ENCODE data around the gene TLR6.

The TLR6 gene, protein sequence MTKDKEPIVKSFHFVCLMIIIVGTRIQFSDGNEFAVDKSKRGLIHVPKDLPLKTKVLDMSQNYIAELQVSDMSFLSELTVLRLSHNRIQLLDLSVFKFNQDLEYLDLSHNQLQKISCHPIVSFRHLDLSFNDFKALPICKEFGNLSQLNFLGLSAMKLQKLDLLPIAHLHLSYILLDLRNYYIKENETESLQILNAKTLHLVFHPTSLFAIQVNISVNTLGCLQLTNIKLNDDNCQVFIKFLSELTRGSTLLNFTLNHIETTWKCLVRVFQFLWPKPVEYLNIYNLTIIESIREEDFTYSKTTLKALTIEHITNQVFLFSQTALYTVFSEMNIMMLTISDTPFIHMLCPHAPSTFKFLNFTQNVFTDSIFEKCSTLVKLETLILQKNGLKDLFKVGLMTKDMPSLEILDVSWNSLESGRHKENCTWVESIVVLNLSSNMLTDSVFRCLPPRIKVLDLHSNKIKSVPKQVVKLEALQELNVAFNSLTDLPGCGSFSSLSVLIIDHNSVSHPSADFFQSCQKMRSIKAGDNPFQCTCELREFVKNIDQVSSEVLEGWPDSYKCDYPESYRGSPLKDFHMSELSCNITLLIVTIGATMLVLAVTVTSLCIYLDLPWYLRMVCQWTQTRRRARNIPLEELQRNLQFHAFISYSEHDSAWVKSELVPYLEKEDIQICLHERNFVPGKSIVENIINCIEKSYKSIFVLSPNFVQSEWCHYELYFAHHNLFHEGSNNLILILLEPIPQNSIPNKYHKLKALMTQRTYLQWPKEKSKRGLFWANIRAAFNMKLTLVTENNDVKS

DNA sequence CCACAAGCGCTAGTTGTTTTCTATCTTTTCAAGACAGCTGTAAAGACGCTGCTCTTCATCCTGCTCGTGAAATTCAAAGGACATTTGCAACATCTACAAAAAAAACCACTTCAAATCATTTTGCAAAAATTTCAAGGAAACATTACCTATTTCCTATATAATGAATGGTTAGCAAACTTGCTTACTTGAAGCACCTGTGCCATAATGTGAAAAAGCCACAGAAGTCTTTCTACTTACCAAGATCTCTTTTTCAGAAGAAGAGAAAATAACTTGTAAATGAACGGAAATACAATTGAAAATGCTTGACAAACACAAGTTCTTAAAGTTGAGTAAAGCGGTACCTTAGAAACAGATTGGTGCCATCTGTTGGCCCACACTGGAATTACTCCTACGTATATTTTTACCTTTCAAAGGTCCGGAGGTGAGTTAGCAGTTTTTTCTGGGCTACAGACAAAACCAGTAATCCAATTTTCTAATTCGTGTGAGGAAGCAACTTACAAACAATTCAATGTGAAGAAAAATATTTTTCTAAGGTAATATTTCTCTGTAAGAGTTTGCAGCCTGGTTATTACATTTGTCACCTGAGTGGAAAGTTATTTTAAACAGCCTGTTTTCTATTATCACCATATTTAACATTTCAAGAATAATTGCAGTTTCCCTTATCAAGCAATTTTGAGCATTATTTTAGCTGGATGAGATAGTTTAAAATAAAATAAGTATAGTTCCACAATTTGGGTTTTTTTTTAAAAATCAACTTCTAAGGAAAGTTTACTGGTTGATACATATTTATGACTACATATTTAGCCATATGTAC, at the start of gene TLR6:
Gene TLR6 (minus strand): TSS at position 294 of the 814 bp plus-strand sequence. CDS start 27,344 bp downstream, outside the sequence.
- peak; percentile 25 for DNase-seq (ENCODE audit: low read depth)

GRCh38 chr4:38905652-38906385, 49.2 kb upstream of the TLR6 start:
- DNase-seq (ENCODE audit: low read depth): no peak

GRCh38 chr4:38904682-38905081, 48.1 kb upstream of the TLR6 start:
- DNase-seq (ENCODE audit: low read depth): no peak

DNA sequence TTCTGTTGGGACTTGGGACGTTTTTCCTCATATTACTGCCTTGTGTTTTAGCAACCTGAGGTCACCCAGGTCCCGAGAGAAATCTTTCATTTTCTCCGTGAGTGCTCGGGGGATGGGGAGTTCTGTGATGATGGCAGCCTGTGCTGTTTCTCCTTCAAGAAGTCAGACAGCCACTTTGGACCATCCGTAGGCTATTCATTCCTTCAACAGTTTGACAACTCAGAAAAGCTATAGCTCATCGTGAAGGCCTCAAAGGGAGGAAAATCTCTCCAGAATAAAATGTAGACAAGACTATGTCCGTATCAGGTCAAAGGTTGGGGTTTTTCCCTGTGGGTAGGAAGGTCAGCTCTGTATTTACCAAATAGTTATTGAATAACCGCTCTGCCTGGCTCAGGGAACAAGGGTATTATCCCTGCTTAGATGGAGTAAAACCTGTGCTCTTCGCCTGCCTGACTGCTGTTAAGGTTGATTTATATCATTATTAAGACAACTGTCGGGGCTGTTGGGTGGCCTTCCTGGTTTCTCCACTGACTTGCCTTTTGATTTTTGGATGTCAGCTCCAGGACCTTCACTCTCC, 47.6 kb upstream of the TLR6 start:
- no peak for DNase-seq (ENCODE audit: low read depth)

DNA sequence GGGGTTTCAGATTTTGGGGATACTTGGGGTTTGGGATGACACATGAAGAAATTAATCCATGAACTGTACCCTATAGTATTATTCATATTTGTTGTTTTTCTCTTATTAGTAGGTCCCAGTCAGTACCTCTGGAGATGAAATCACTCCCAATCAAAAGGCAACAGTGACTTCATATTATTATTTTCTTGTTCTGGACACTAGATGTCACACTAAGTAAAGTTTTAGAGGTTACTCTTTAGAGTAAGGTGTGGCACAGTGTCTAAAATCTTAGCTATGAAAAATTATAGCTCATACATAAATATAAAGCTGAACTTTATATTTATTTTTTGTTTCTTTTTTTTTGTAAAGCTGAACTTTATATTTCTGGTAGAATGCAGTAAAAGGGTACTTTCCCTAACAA, 46.1 kb upstream of the TLR6 start:
- no peak for DNase-seq (ENCODE audit: low read depth)

DNA sequence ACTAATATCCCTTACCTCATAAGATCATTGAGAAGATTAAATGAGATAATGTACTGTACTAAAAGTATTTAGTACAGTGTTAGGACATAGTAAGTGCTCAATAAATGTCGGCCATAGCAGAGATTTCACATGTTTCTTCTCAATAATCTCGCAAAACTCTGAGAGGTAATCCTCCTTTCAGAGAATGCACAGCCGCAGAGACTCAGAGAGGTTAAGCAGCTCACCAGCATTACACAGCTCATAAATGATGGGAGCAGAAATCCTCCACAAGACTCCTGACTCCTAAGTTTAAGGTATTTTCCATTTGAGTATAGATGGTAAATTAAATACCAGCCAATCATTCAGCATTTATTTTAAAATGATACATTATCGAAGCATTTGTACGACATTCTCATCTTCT, 45.6 kb upstream of the TLR6 start:
- DNase-seq (ENCODE audit: low read depth): no peak

- DNase-seq (ENCODE audit: low read depth): no peak
Observed at GRCh38 chr4:38898245-38898644, 41.6 kb upstream of the TLR6 start.

DNA sequence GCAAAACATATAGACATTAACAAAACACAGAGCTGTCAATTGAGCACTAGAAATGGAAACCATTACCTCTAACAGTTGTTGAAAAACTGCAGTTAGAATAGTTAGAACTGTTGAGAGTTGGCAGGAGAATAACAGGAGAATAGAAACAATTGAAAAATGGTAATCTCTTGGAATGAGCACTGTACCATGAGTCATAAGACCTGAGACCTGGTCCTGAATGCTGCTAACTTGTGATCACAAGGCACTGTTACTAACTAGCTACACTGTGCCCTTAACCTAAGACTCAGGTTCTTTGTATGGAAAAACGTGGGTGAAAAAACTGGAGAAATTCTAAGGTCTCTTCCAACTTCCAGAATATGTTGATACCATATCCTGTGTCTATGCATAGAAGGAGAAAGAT, 40.3 kb upstream of the TLR6 start:
- DNase-seq (ENCODE audit: low read depth): no peak

GRCh38 chr4:38894322-38894982, 37.8 kb upstream of the TLR6 start:
- DNase-seq (ENCODE audit: low read depth): no peak

GRCh38 chr4:38891051-38891983, 34.7 kb upstream of the TLR6 start:
- DNase-seq (ENCODE audit: low read depth): no peak

GRCh38 chr4:38889143-38889542, 32.5 kb upstream of the TLR6 start:
- no peak for DNase-seq (ENCODE audit: low read depth)

- DNase-seq (ENCODE audit: low read depth): no peak
Observed at GRCh38 chr4:38884254-38884653, 27.6 kb upstream of the TLR6 start.

- DNase-seq (ENCODE audit: low read depth): no peak
Observed at GRCh38 chr4:38876636-38877035, 20.0 kb upstream of the TLR6 start.

GRCh38 chr4:38873290-38873944, 16.8 kb upstream of the TLR6 start:
- no peak for DNase-seq (ENCODE audit: low read depth)

DNA sequence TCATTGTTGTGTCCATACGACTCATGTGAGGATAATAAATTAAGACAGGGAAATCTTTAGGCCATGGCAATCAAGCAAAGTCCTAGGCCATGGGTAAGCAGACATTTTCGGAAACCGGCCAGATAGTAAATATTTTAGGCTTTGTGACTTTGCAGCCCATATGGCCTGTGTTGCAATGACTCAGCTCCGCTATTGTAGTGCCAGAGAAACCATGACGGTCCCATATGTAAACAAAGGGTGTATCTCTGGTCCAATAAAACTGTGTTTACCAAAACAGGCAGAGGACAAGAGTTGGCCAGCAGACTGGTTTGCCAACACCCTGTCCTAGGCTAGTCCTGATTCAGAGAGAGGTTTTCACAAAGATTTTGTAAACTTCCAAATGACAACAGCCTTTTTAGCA, 16.0 kb upstream of the TLR6 start:
- DNase-seq (ENCODE audit: low read depth): no peak

DNA sequence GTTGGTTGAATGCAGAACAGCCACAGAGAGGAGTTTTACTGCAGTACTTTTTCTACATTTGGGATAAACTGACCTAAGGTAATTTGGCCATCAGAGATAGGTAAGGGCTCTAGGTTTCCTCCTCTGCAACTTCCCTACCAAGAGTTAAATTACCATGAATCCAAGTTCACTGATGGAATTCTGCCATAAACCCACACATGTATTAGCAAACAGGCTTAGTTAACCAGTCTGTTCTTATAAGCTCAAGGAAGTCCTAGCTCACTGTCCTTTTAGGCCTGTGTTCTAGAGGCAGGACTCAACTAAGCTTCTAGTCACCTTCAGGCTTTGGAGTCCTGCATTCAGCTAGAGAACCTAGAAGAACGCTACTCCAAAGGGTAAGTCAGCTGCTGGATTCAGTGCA, 15.0 kb upstream of the TLR6 start:
- DNase-seq (ENCODE audit: low read depth): no peak

DNA sequence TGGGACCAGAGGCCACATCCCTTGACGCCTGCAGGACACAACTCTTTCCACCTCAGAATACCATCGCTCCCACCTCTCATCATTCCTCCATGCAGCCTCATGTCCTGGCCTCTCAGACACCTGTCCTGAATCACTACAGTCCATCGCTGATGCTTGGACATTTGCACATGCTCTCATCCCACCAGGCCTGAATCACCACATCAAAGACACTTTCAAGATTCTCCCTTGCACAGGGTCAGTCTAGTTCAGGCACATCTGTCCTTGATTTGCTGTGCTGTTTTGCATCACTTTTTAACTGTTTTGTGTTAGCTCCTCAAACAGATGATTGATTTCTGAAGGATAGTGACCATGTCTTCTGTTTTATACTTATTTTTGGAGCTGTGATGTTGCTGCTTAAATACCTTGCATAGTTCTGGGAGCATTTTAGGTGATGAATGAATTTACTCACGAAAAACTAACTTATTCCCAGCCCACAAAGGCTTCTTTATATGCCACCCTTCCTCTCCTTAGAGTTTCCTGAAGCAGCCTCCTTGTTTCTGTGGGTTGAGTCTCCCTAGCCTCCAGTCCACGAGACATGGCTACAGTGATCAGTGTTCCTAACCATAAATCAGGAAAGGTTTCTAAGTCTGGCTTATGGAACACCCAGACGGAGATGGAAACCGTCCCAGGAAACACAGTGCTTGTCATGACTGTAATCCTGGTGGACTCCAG, 13.6 kb upstream of the TLR6 start:
- DNase-seq (ENCODE audit: low read depth): no peak

GRCh38 chr4:38869511-38869910, 12.9 kb upstream of the TLR6 start:
- no peak for DNase-seq (ENCODE audit: low read depth)
